ENCODE results near the gene HEY2.

- TF ChIP-seq CTCF (IDR thresholded peaks at IDR 0.05) = no peak
- no peak for TF ChIP-seq POLR2A (IDR thresholded peaks at IDR 0.05)
These were observed 19.8 kb downstream of the HEY2 start for GRCh38 chr6:125769147-125769783.

Data from prostate gland (tissue), 2 donors.